HEK293 (cell line): Measurements from ENCODE around the gene SF3B2.
A peak's percentile ranks its signal among the peaks of the same experiment; 100 is the strongest.

Experiments used
- CTCF ChIA-PET: fragments of 350-600 bp; formaldehyde crosslinking; extraction: SDS; loops from one replicate; lab custom pipeline; 2021; ENCODE audit warnings: antibody characterized with exemption; lab: Yijun Ruan, JAX
- POLR2A ChIA-PET: fragments of 300-600 bp; formaldehyde crosslinking; extraction: SDS; loops from one replicate; lab custom pipeline; 2020; ENCODE audit warnings: antibody characterized with exemption, inconsistent platforms; lab: Yijun Ruan, JAX
- H3K27ac ChIP-seq: fragments of 200-500 bp; sonication (Bioruptor generic); 2 replicates; pipeline ENCODE4 v1.5.1; 2014; ENCODE audit warnings: low read depth, low read length, control low read depth, inconsistent platforms; ENCODE audit errors: extremely low read depth
- H3K36me3 ChIP-seq, 2 experiments: fragments of 200-500 bp in 1 of 2; sonication (Bioruptor generic) in 1 of 2; 1 replicate in 1 of 2; 2 replicates in 1 of 2; pipeline ENCODE4 v1.5.1; 2014 to 2017; ENCODE audit warnings: inconsistent platforms in 2 of 2, low read length in 2 of 2; ENCODE audit not compliant: control insufficient read depth in 2 of 2, insufficient read depth in 1 of 2
- H3K4me1 ChIP-seq: fragments of 200-500 bp; sonication (Bioruptor generic); 2 replicates; pipeline ENCODE4 v1.5.1; 2014; ENCODE audit warnings: mild to moderate bottlenecking, low read length, inconsistent platforms; ENCODE audit not compliant: control insufficient read depth, insufficient read depth
- H3K4me3 ChIP-seq: 2 replicates; pipeline ENCODE4 v1.5.1; 2011; ENCODE audit warnings: low read depth, mild to moderate bottlenecking, control low read depth, low read length, moderate library complexity
- H3K9me3 ChIP-seq: fragments of 200-500 bp; sonication (Bioruptor generic); 2 replicates; pipeline ENCODE4 v1.5.1; 2014; ENCODE audit warnings: low read depth, low read length, inconsistent platforms; ENCODE audit not compliant: control insufficient read depth, insufficient read depth
- KLF8 ChIP-seq: fragments of 450-650 bp; formaldehyde crosslinking; IDR thresholded peaks from 2 replicates; pipeline ENCODE4 v1.5.1; 2016; ENCODE audit warnings: missing biosample characterization, missing genetic modification characterization
- ZFP41 ChIP-seq: fragments of 450-650 bp; formaldehyde crosslinking; IDR thresholded peaks from 2 replicates; pipeline ENCODE4 v1.5.1; 2016; ENCODE audit warnings: missing biosample characterization, missing genetic modification characterization, borderline replicate concordance
- ZIC2 ChIP-seq: fragments of 450-650 bp; formaldehyde crosslinking; IDR thresholded peaks from 2 replicates; pipeline ENCODE4 v1.5.1; 2016; ENCODE audit warnings: missing biosample characterization, missing genetic modification characterization
- ZNF211 ChIP-seq: fragments of 450-650 bp; formaldehyde crosslinking; IDR thresholded peaks from 2 replicates; pipeline ENCODE4 v1.5.1; 2016; ENCODE audit warnings: low read depth, missing biosample characterization, missing genetic modification characterization
- ZNF266 ChIP-seq: fragments of 450-650 bp; formaldehyde crosslinking; IDR thresholded peaks from 2 replicates; pipeline ENCODE4 v1.5.1; 2016; ENCODE audit warnings: missing biosample characterization, missing genetic modification characterization, low read depth
- ZNF335 ChIP-seq: fragments of 450-650 bp; formaldehyde crosslinking; conservative IDR thresholded peaks from 2 replicates; pipeline ENCODE4 v1.5.1; 2016; ENCODE audit warnings: missing biosample characterization, missing genetic modification characterization
- ZNF416 ChIP-seq: fragments of 450-650 bp; formaldehyde crosslinking; IDR thresholded peaks from 2 replicates; pipeline ENCODE4 v1.5.1; 2016; ENCODE audit warnings: missing biosample characterization, missing genetic modification characterization
- ZNF426 ChIP-seq: fragments of 450-650 bp; formaldehyde crosslinking; IDR thresholded peaks from 2 replicates; pipeline ENCODE4 v1.5.1; 2017; ENCODE audit warnings: missing biosample characterization, missing genetic modification characterization, mild to moderate bottlenecking, inconsistent platforms, moderate library complexity
- ZSCAN4 ChIP-seq: fragments of 450-650 bp; formaldehyde crosslinking; IDR thresholded peaks from 2 replicates; pipeline ENCODE4 v1.5.1; 2017; ENCODE audit warnings: missing biosample characterization, missing genetic modification characterization
- ZXDB ChIP-seq: fragments of 450-650 bp; formaldehyde crosslinking; IDR thresholded peaks from 2 replicates; pipeline ENCODE4 v1.5.1; 2016; ENCODE audit warnings: missing biosample characterization, missing genetic modification characterization

SF3B2 gene

GRCh38 chr11:66013762-66014100 lies 38.4 kb upstream of the SF3B2 start:
- Histone ChIP-seq H3K9me3 (no peaks in the 10 kb centered on the region), H3K27ac (no peak overlapping the region), H3K4me1 (no peaks in the 10 kb centered on the region), H3K4me3 (no peak overlapping the region), H3K36me3 (no peaks in the 10 kb centered on the region)
- TF ChIP-seq ZFP41 (tag by site-specific recombination): no peak
- no peak for TF ChIP-seq ZNF266
- TF ChIP-seq KLF8 (tag by site-specific recombination): no peak
- TF ChIP-seq ZNF416 (tag by site-specific recombination): no peak
- ChIA-PET CTCF (interaction anchor here (2.0 kb wide), 1 partner anchor 9 kb away, joined by 9 read pairs; no protein-coding TSS in a partner anchor), POLR2A (interaction anchor here (1.2 kb wide), 1 partner anchor 8 kb away, joined by 4 read pairs; no protein-coding TSS in a partner anchor)

GRCh38 chr11:66014804-66015453 lies 37.2 kb upstream of the SF3B2 start:
- no peak overlapping the region for H3K4me3 ChIP-seq
- POLR2A ChIA-PET: no interaction called here
- CTCF ChIA-PET: no interaction called here
- peak; percentile 36 for TF ChIP-seq ZSCAN4 (tag by site-specific recombination)
- TF ChIP-seq ZXDB (tag by site-specific recombination): no peak
- peak; percentile 13; the same call in 1 of the 2 replicates for TF ChIP-seq ZNF335 (tag by site-specific recombination)
- no peaks in the 10 kb centered on the region for H3K9me3 ChIP-seq
- no peaks in the 10 kb centered on the region for H3K36me3 ChIP-seq
- no peak overlapping the region for H3K27ac ChIP-seq
- H3K4me1 ChIP-seq: no peaks in the 10 kb centered on the region

- H3K36me3 ChIP-seq: no peaks in the 10 kb centered on the region
- ChIA-PET CTCF (no interaction called here), POLR2A (no interaction called here)
- no peak for TF ChIP-seq ZNF426 (tag by site-specific recombination)
- 0 out of 2 replicates have a peak, but pooled peaks have one; percentile 31 for TF ChIP-seq ZIC2 (tag by site-specific recombination)
- no peaks in the 10 kb centered on the region for H3K9me3 ChIP-seq
- no peak overlapping the region for H3K4me3 ChIP-seq
- H3K27ac ChIP-seq: no peak overlapping the region
- no peaks in the 10 kb centered on the region for H3K4me1 ChIP-seq
These were observed 36.7 kb upstream of the SF3B2 start for GRCh38 chr11:66015454-66015881.

- H3K9me3 ChIP-seq: no peaks in the 10 kb centered on the region
- H3K36me3 ChIP-seq: no peaks in the 10 kb centered on the region
- TF ChIP-seq ZIC2 (tag by site-specific recombination): 0 out of 2 replicates have a peak, but pooled peaks have one; percentile 16
- 0 out of 2 replicates have a peak, but pooled peaks have one; percentile 28 for TF ChIP-seq ZSCAN4 (tag by site-specific recombination)
- no peak for TF ChIP-seq ZNF211 (tag by site-specific recombination)
- H3K27ac ChIP-seq: no peak overlapping the region
- ChIA-PET CTCF (no interaction called here), POLR2A (no interaction called here)
- H3K4me3 ChIP-seq: no peak overlapping the region
- H3K4me1 ChIP-seq: no peaks in the 10 kb centered on the region
These were observed 36.0 kb upstream of the SF3B2 start for GRCh38 chr11:66015936-66016792.
